AG04449 (cell line): Measurements from ENCODE around the gene HFM1.
"Not testable (repeated sequence)": the region's sequence is repeated elsewhere in the genome, so short reads cannot be mapped to it uniquely, and the experiment has no call there.

Source experiments
- CTCF ChIA-PET: fragments of 350-600 bp; formaldehyde crosslinking; extraction: SDS; loops from one replicate; lab custom pipeline; 2021; ENCODE audit warnings: antibody characterized with exemption; lab: Yijun Ruan, JAX
- POLR2A ChIA-PET: fragments of 400-600, 350-600 bp; formaldehyde crosslinking; extraction: SDS; loops from one replicate; lab custom pipeline; 2020; ENCODE audit warnings: antibody characterized with exemption, inconsistent platforms; lab: Yijun Ruan, JAX
- DNase-seq: peaks from one replicate; pipeline ENCODE4 v3.0.0-alpha.2; 2010; ENCODE audit warnings: low read depth, low spot score
- H3K4me3 ChIP-seq: 2 replicates; pipeline ENCODE4 v1.5.1; 2011; ENCODE audit warnings: low read depth, mild to moderate bottlenecking, control low read depth, low read length
- TF ChIP-seq, protein P1 (sequence below): IDR thresholded peaks from one replicate; pipeline ENCODE4 v1.5.1; 2011; ENCODE audit warnings: mild to moderate bottlenecking, moderate library complexity, low read length, control low read depth, inconsistent platforms; ENCODE audit not compliant: insufficient read depth; ENCODE audit errors: missing control alignments

The HFM1 gene

GRCh38 chr1:91381844-91382243, 22.8 kb downstream of the HFM1 start:
- ChIA-PET POLR2A (no interaction called here), CTCF (no interaction called here)
- no peak for DNase-seq
- TF ChIP-seq, protein P1, sequence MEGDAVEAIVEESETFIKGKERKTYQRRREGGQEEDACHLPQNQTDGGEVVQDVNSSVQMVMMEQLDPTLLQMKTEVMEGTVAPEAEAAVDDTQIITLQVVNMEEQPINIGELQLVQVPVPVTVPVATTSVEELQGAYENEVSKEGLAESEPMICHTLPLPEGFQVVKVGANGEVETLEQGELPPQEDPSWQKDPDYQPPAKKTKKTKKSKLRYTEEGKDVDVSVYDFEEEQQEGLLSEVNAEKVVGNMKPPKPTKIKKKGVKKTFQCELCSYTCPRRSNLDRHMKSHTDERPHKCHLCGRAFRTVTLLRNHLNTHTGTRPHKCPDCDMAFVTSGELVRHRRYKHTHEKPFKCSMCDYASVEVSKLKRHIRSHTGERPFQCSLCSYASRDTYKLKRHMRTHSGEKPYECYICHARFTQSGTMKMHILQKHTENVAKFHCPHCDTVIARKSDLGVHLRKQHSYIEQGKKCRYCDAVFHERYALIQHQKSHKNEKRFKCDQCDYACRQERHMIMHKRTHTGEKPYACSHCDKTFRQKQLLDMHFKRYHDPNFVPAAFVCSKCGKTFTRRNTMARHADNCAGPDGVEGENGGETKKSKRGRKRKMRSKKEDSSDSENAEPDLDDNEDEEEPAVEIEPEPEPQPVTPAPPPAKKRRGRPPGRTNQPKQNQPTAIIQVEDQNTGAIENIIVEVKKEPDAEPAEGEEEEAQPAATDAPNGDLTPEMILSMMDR, result no peak
- no peak overlapping the region for H3K4me3 ChIP-seq

- CTCF ChIA-PET, result no interaction called here
- no peak for DNase-seq
- TF ChIP-seq, protein P1, result no peak
- no peak overlapping the region for H3K4me3 ChIP-seq
- POLR2A ChIA-PET, result no interaction called here
Measured at GRCh38 chr1:91374086-91374485, 30.6 kb downstream of the HFM1 start.

DNA sequence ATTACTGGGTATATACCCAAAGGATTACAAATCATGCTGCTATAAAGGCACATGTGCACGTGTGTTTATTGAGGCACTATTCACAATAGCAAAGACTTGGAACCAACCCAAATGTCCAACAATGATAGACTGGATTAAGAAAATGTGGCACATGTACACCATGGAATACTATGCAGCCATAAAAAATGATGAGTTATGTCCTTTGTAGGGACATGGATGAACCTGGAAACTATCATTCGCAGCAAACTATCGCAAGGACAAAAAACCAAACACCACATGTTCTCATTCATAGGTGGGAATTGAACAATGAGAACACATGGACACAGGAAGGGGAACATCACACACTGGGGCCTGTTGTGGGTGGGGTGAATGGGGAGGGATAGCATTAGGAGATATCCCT, 32.4 kb downstream of the HFM1 start:
- H3K4me3 ChIP-seq, POLR2A ChIA-PET, DNase-seq, CTCF ChIA-PET: not testable (repeated sequence)

GRCh38 chr1:91349524-91349923, 55.1 kb downstream of the HFM1 start:
- POLR2A ChIA-PET, result no interaction called here
- TF ChIP-seq, protein P1, result no peak
- H3K4me3 ChIP-seq, result no peak overlapping the region
- CTCF ChIA-PET, result no interaction called here
- DNase-seq, result no peak

- ChIA-PET POLR2A (no interaction called here), CTCF (interaction anchor here (1.2 kb wide), 1 partner anchor 64 kb away, joined by 3 read pairs; no protein-coding TSS in a partner anchor)
- no peak for DNase-seq
- TF ChIP-seq, protein P1, result no peak
- no peak overlapping the region for H3K4me3 ChIP-seq
Measured at GRCh38 chr1:91346824-91347223, 57.8 kb downstream of the HFM1 start.

DNA sequence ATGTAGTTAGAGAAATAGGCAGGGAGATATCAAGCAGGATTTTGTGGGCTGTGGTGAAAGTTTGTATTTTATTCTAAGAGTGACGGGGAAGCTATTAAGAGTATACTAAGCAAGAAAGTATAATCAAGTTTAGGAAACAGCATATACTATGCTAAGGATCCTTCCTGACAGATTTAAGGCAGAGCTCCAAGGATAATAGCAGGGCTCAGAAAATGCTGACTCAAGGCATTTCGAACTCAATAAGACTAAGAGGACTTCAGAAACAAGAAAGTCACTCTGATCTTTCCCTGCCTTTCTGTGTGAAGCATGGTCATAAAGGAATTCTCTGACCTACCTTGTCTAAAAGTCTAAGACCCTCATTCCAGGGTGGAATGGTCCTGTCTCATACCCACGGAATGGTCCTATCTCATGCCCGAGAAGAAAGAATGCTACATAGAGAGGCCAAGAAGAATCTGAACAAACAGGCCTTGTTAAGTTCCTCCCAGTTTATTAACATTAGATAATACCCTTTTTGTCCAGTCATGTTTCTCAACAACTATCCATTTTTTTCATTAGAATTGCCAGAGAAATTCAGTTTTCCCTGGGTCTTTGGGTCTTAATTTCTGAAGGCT, 59.1 kb downstream of the HFM1 start:
- TF ChIP-seq, protein P1, result no peak

DNA sequence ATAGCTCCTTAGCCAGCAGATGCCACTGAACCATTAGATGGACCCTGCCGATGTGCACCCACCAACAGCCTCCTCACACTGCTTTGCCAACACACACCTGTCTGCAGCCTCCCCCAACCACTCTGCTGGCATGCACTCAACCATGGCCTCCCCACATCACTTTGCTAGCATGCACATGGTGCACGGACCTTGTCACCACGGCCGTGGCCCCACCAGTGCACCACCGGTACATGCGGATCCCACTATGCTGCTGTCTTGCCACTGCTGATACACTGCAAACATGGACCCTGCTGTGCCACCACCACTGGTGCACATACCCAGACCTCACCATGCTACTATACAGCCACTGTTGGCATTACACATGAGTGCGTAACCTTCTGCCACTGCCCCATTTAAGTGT, 66.1 kb downstream of the HFM1 start:
- ChIA-PET POLR2A (no interaction called here), CTCF (no interaction called here)
- DNase-seq, result no peak
- no peak overlapping the region for H3K4me3 ChIP-seq
- TF ChIP-seq, protein P1, result no peak

More for the DNA sequence above, 59.1 kb downstream of the HFM1 start:
- ChIA-PET POLR2A (no interaction called here), CTCF (interaction anchor here (0.6 kb wide), 1 partner anchor 62 kb away, joined by 3 read pairs; no protein-coding TSS in a partner anchor)
- no peak for DNase-seq
- no peak overlapping the region for H3K4me3 ChIP-seq
